DND-41 (cell line): ENCODE results near the gene THSD4.

Source experiments
- EZH2 ChIP-seq: IDR thresholded peaks from 3 replicates; pipeline ENCODE4 v1.6.1; 2012; ENCODE audit warnings: borderline replicate concordance, low read depth, mild to moderate bottlenecking, moderate library complexity, low read length, inconsistent platforms; ENCODE audit not compliant: severe bottlenecking
- TF ChIP-seq, protein P1 (sequence below): IDR thresholded peaks from 2 replicates; pipeline ENCODE4 v1.5.1; 2012; ENCODE audit warnings: borderline replicate concordance, low read length, moderate library complexity, mild to moderate bottlenecking; ENCODE audit not compliant: poor library complexity, severe bottlenecking; ENCODE audit errors: extremely low read depth

DNA sequence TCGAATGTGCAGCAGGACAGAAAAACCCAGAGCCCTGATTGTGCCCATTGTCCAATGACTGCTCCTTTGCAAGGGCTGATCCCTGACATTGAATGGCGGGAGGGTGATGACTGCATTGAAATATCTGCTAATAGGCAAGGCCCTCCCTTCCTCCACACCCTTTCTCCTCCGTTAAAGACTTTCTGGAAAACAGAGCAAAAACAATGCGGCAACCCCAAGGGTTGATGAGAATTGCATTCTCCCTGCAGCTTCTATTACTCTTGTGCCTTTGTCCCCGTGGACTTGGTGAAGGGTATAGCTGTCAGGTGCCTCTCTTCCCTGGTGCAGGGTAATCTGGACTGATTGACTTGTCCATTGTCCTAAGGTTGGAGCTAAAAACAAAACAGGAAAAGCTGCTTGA is 71.8 kb downstream of the THSD4 start:
- TF ChIP-seq EZH2, result no peak
- TF ChIP-seq, protein P1, sequence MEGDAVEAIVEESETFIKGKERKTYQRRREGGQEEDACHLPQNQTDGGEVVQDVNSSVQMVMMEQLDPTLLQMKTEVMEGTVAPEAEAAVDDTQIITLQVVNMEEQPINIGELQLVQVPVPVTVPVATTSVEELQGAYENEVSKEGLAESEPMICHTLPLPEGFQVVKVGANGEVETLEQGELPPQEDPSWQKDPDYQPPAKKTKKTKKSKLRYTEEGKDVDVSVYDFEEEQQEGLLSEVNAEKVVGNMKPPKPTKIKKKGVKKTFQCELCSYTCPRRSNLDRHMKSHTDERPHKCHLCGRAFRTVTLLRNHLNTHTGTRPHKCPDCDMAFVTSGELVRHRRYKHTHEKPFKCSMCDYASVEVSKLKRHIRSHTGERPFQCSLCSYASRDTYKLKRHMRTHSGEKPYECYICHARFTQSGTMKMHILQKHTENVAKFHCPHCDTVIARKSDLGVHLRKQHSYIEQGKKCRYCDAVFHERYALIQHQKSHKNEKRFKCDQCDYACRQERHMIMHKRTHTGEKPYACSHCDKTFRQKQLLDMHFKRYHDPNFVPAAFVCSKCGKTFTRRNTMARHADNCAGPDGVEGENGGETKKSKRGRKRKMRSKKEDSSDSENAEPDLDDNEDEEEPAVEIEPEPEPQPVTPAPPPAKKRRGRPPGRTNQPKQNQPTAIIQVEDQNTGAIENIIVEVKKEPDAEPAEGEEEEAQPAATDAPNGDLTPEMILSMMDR, result no peak
